Measurements from ENCODE around the gene MBTPS1.

Gene MBTPS1

GRCh38 chr16:84069540-84069939 lies 47.2 kb downstream of the MBTPS1 start:
- Histone ChIP-seq H2BK15ac (replicated peaks; ENCODE audit: low read depth) (no peak overlapping the region), H3K79me2 (ENCODE audit: control insufficient read depth, insufficient read depth, low read length) (no peaks in the 10 kb centered on the region), H3K4me3 (ENCODE audit: low read length) (no peak overlapping the region), H3K27me3 (ENCODE audit: insufficient read depth, low read length, poor library complexity) (no peaks in the 10 kb centered on the region), H3K27ac (ENCODE audit: low read depth, low read length) (no peak overlapping the region), H4K8ac (ENCODE audit: low read depth, low read length) (no peak overlapping the region), H3K56ac (ENCODE audit: low read length) (no peak overlapping the region), H3K4me2 (ENCODE audit: low read length) (no peak overlapping the region), H3K23ac (ENCODE audit: low read length) (no peak overlapping the region), H3K18ac (ENCODE audit: low read length) (no peak overlapping the region), H3K4ac (ENCODE audit: low read depth, low read length) (no peak overlapping the region), H3K9ac (ENCODE audit: low read length) (no peak overlapping the region), H2BK5ac (ENCODE audit: low read length) (no peak overlapping the region), H3K36me3 (ENCODE audit: control insufficient read depth, insufficient read depth, low read length) (peaks cover 10% of the 10 kb centered on the region), H3K79me1 (ENCODE audit: low read length) (no peaks in the 10 kb centered on the region), H3K4me1 (ENCODE audit: control insufficient read depth, low read depth, low read length) (no peaks in the 10 kb centered on the region), H2BK120ac (ENCODE audit: low read depth, low read length) (no peak overlapping the region), H2AK5ac (ENCODE audit: low read length) (no peak overlapping the region), H4K5ac (ENCODE audit: low read length) (no peak overlapping the region)
- no peak for DNase-seq
- no CpG with 5 or more reads among the region's 6 CpGs for WGBS (ENCODE audit: extremely low coverage, insufficient coverage, low lambda C conversion rate)

- no peak overlapping the region for H2AK5ac ChIP-seq (ENCODE audit: low read length)
- no peaks in the 10 kb centered on the region for H3K79me1 ChIP-seq (ENCODE audit: low read length)
- no CpG with 5 or more reads among the region's 13 CpGs for WGBS (ENCODE audit: extremely low coverage, insufficient coverage, low lambda C conversion rate)
- no peak overlapping the region for H3K27ac ChIP-seq (ENCODE audit: low read depth, low read length)
- H3K4me2 ChIP-seq (ENCODE audit: low read length), result no peak overlapping the region
- no peak overlapping the region for H2BK5ac ChIP-seq (ENCODE audit: low read length)
- DNase-seq, result no peak
- H3K9ac ChIP-seq (ENCODE audit: low read length), result no peak overlapping the region
- no peak overlapping the region for H3K18ac ChIP-seq (ENCODE audit: low read length)
- no peaks in the 10 kb centered on the region for H3K79me2 ChIP-seq (ENCODE audit: control insufficient read depth, insufficient read depth, low read length)
- peaks cover 10% of the 10 kb centered on the region for H3K36me3 ChIP-seq (ENCODE audit: control insufficient read depth, insufficient read depth, low read length)
- no peak overlapping the region for H3K56ac ChIP-seq (ENCODE audit: low read length)
- H2BK15ac ChIP-seq (replicated peaks; ENCODE audit: low read depth), result no peak overlapping the region
- H3K4me3 ChIP-seq (ENCODE audit: low read length), result no peak overlapping the region
- no peak overlapping the region for H3K23ac ChIP-seq (ENCODE audit: low read length)
- H3K4me1 ChIP-seq (ENCODE audit: control insufficient read depth, low read depth, low read length), result no peaks in the 10 kb centered on the region
- no peaks in the 10 kb centered on the region for H3K27me3 ChIP-seq (ENCODE audit: insufficient read depth, low read length, poor library complexity)
- no peak overlapping the region for H3K4ac ChIP-seq (ENCODE audit: low read depth, low read length)
- no peak overlapping the region for H4K5ac ChIP-seq (ENCODE audit: low read length)
- no peak overlapping the region for H2BK120ac ChIP-seq (ENCODE audit: low read depth, low read length)
- H4K8ac ChIP-seq (ENCODE audit: low read depth, low read length), result no peak overlapping the region
Measured at GRCh38 chr16:84068783-84069462, 47.8 kb downstream of the MBTPS1 start.

- Histone ChIP-seq H3K18ac (ENCODE audit: low read length) (no peak overlapping the region), H4K5ac (ENCODE audit: low read length) (no peak overlapping the region), H2BK15ac (replicated peaks; ENCODE audit: low read depth) (no peak overlapping the region), H3K4me2 (ENCODE audit: low read length) (no peak overlapping the region), H3K27me3 (ENCODE audit: insufficient read depth, low read length, poor library complexity) (no peaks in the 10 kb centered on the region), H3K79me2 (ENCODE audit: control insufficient read depth, insufficient read depth, low read length) (no peaks in the 10 kb centered on the region), H3K4ac (ENCODE audit: low read depth, low read length) (no peak overlapping the region), H3K56ac (ENCODE audit: low read length) (no peak overlapping the region), H3K4me3 (ENCODE audit: low read length) (no peak overlapping the region), H3K27ac (ENCODE audit: low read depth, low read length) (no peak overlapping the region), H3K36me3 (ENCODE audit: control insufficient read depth, insufficient read depth, low read length) (peaks cover 10% of the 10 kb centered on the region), H4K8ac (ENCODE audit: low read depth, low read length) (no peak overlapping the region), H3K9ac (ENCODE audit: low read length) (no peak overlapping the region), H2BK5ac (ENCODE audit: low read length) (no peak overlapping the region), H2BK120ac (ENCODE audit: low read depth, low read length) (no peak overlapping the region), H3K79me1 (ENCODE audit: low read length) (no peaks in the 10 kb centered on the region), H2AK5ac (ENCODE audit: low read length) (no peak overlapping the region), H3K4me1 (ENCODE audit: control insufficient read depth, low read depth, low read length) (no peaks in the 10 kb centered on the region), H3K23ac (ENCODE audit: low read length) (no peak overlapping the region)
- WGBS (ENCODE audit: extremely low coverage, insufficient coverage, low lambda C conversion rate), result no CpG with 5 or more reads among the region's 8 CpGs
- DNase-seq, result no peak
Measured at GRCh38 chr16:84068041-84068440, 48.7 kb downstream of the MBTPS1 start.

GRCh38 chr16:84067640-84068039 lies 49.1 kb downstream of the MBTPS1 start:
- Histone ChIP-seq H3K36me3 (ENCODE audit: control insufficient read depth, insufficient read depth, low read length) (peaks cover 10% of the 10 kb centered on the region), H3K4me1 (ENCODE audit: control insufficient read depth, low read depth, low read length) (no peaks in the 10 kb centered on the region), H3K56ac (ENCODE audit: low read length) (no peak overlapping the region), H3K4me3 (ENCODE audit: low read length) (no peak overlapping the region), H2BK15ac (replicated peaks; ENCODE audit: low read depth) (no peak overlapping the region), H3K4me2 (ENCODE audit: low read length) (no peak overlapping the region), H3K23ac (ENCODE audit: low read length) (no peak overlapping the region), H2BK120ac (ENCODE audit: low read depth, low read length) (no peak overlapping the region), H3K18ac (ENCODE audit: low read length) (no peak overlapping the region), H3K27ac (ENCODE audit: low read depth, low read length) (no peak overlapping the region), H4K8ac (ENCODE audit: low read depth, low read length) (no peak overlapping the region), H3K79me2 (ENCODE audit: control insufficient read depth, insufficient read depth, low read length) (no peaks in the 10 kb centered on the region), H3K9ac (ENCODE audit: low read length) (no peak overlapping the region), H2AK5ac (ENCODE audit: low read length) (no peak overlapping the region), H3K27me3 (ENCODE audit: insufficient read depth, low read length, poor library complexity) (no peaks in the 10 kb centered on the region), H3K79me1 (ENCODE audit: low read length) (no peaks in the 10 kb centered on the region), H4K5ac (ENCODE audit: low read length) (no peak overlapping the region), H3K4ac (ENCODE audit: low read depth, low read length) (no peak overlapping the region), H2BK5ac (ENCODE audit: low read length) (no peak overlapping the region)
- WGBS (ENCODE audit: extremely low coverage, insufficient coverage, low lambda C conversion rate), result no CpG with 5 or more reads among the region's 9 CpGs
- DNase-seq, result no peak

- DNase-seq, result peak; percentile 66
Measured at GRCh38 chr16:84065536-84066132, 51.1 kb downstream of the MBTPS1 start.

GRCh38 chr16:84063980-84064379 lies 52.8 kb downstream of the MBTPS1 start:
- H2BK15ac ChIP-seq (replicated peaks; ENCODE audit: low read depth), result no peak overlapping the region
- no peak overlapping the region for H2BK5ac ChIP-seq (ENCODE audit: low read length)
- no CpG with 5 or more reads among the region's 4 CpGs for WGBS (ENCODE audit: extremely low coverage, insufficient coverage, low lambda C conversion rate)
- H4K5ac ChIP-seq (ENCODE audit: low read length), result no peak overlapping the region
- no peak overlapping the region for H3K4me3 ChIP-seq (ENCODE audit: low read length)
- no peak overlapping the region for H4K8ac ChIP-seq (ENCODE audit: low read depth, low read length)
- H2AK5ac ChIP-seq (ENCODE audit: low read length), result no peak overlapping the region
- peaks cover 9% of the 10 kb centered on the region for H3K36me3 ChIP-seq (ENCODE audit: control insufficient read depth, insufficient read depth, low read length)
- no peak overlapping the region for H3K18ac ChIP-seq (ENCODE audit: low read length)
- H3K4me2 ChIP-seq (ENCODE audit: low read length), result no peak overlapping the region
- no peaks in the 10 kb centered on the region for H3K27me3 ChIP-seq (ENCODE audit: insufficient read depth, low read length, poor library complexity)
- H2BK120ac ChIP-seq (ENCODE audit: low read depth, low read length), result no peak overlapping the region
- H3K4me1 ChIP-seq (ENCODE audit: control insufficient read depth, low read depth, low read length), result peaks cover 3% of the 10 kb centered on the region
- no peaks in the 10 kb centered on the region for H3K79me2 ChIP-seq (ENCODE audit: control insufficient read depth, insufficient read depth, low read length)
- H3K56ac ChIP-seq (ENCODE audit: low read length), result no peak overlapping the region
- no peak overlapping the region for H3K23ac ChIP-seq (ENCODE audit: low read length)
- DNase-seq, result no peak
- no peaks in the 10 kb centered on the region for H3K79me1 ChIP-seq (ENCODE audit: low read length)
- H3K9ac ChIP-seq (ENCODE audit: low read length), result no peak overlapping the region
- no peak overlapping the region for H3K27ac ChIP-seq (ENCODE audit: low read depth, low read length)
- no peak overlapping the region for H3K4ac ChIP-seq (ENCODE audit: low read depth, low read length)

More at GRCh38 chr16:84065536-84066132, 51.1 kb downstream of the MBTPS1 start:
- Histone ChIP-seq H3K27ac (ENCODE audit: low read depth, low read length) (no peak overlapping the region), H4K8ac (ENCODE audit: low read depth, low read length) (no peak overlapping the region), H2AK5ac (ENCODE audit: low read length) (no peak overlapping the region), H3K4me2 (ENCODE audit: low read length) (no peak overlapping the region), H3K4me1 (ENCODE audit: control insufficient read depth, low read depth, low read length) (peaks cover 3% of the 10 kb centered on the region), H2BK120ac (ENCODE audit: low read depth, low read length) (no peak overlapping the region), H3K4ac (ENCODE audit: low read depth, low read length) (no peak overlapping the region), H3K9ac (ENCODE audit: low read length) (no peak overlapping the region), H3K4me3 (ENCODE audit: low read length) (no peak overlapping the region), H3K23ac (ENCODE audit: low read length) (no peak overlapping the region), H3K79me1 (ENCODE audit: low read length) (no peaks in the 10 kb centered on the region), H2BK5ac (ENCODE audit: low read length) (no peak overlapping the region), H3K18ac (ENCODE audit: low read length) (no peak overlapping the region), H2BK15ac (replicated peaks; ENCODE audit: low read depth) (no peak overlapping the region), H3K27me3 (ENCODE audit: insufficient read depth, low read length, poor library complexity) (no peaks in the 10 kb centered on the region), H4K5ac (ENCODE audit: low read length) (no peak overlapping the region), H3K56ac (ENCODE audit: low read length) (no peak overlapping the region), H3K36me3 (ENCODE audit: control insufficient read depth, insufficient read depth, low read length) (peaks cover 12% of the 10 kb centered on the region), H3K79me2 (ENCODE audit: control insufficient read depth, insufficient read depth, low read length) (no peaks in the 10 kb centered on the region)
- WGBS (ENCODE audit: extremely low coverage, insufficient coverage, low lambda C conversion rate), result no CpG with 5 or more reads among the region's 12 CpGs

Measured in mesendoderm (in vitro differentiated cells).